HG02642 (cell line): Measurements from ENCODE around the gene ATP2A3.

ENCODE experiments used
- ATAC-seq: cut with Tn5 transposase; IDR thresholded peaks from one replicate; pipeline ENCODE4 v1.9.1; 2021; ENCODE audit warnings: mild to moderate bottlenecking; ENCODE audit not compliant: unreplicated experiment, poor library complexity

Gene ATP2A3

GRCh38 chr17:3915995-3916696, 48.1 kb downstream of the ATP2A3 start, which contains the start of gene P2RX1:
Gene P2RX1, minus strand, starts transcription at chr17:3916465. Its CDS starts 240 bp downstream, at chr17:3916225.
- no peak for ATAC-seq

- ATAC-seq: no peak
Measured at GRCh38 chr17:3915581-3915994, 48.6 kb downstream of the ATP2A3 start.

- ATAC-seq: peak; percentile 56
Measured at GRCh38 chr17:3914312-3914670, 49.9 kb downstream of the ATP2A3 start.

- ATAC-seq: peak; percentile 47
Measured at GRCh38 chr17:3913531-3914311, 50.5 kb downstream of the ATP2A3 start.

- no peak for ATAC-seq
Measured at GRCh38 chr17:3912827-3913226, 51.4 kb downstream of the ATP2A3 start.

- ATAC-seq: peak; percentile 70
Measured at GRCh38 chr17:3911271-3912053, 52.8 kb downstream of the ATP2A3 start.

GRCh38 chr17:3910420-3911270, 53.6 kb downstream of the ATP2A3 start:
- no peak for ATAC-seq

- no peak for ATAC-seq
Measured at GRCh38 chr17:3909257-3909656, 55.0 kb downstream of the ATP2A3 start.

GRCh38 chr17:3907483-3908216, 56.6 kb downstream of the ATP2A3 start:
- no peak for ATAC-seq

- no peak for ATAC-seq
Measured at GRCh38 chr17:3906881-3907280, 57.4 kb downstream of the ATP2A3 start.

GRCh38 chr17:3905017-3905520, 59.2 kb downstream of the ATP2A3 start:
- ATAC-seq: peak; percentile 44

- peak; percentile 18 for ATAC-seq
Measured at GRCh38 chr17:3904501-3904900, 59.7 kb downstream of the ATP2A3 start.

- no peak for ATAC-seq
Measured at GRCh38 chr17:3903881-3904290, 60.4 kb downstream of the ATP2A3 start.

- ATAC-seq: no peak
Measured at GRCh38 chr17:3903051-3903825, 61.0 kb downstream of the ATP2A3 start.

- no peak for ATAC-seq
Measured at GRCh38 chr17:3900646-3901045, 63.6 kb downstream of the ATP2A3 start.

GRCh38 chr17:3897731-3898130, 66.5 kb downstream of the ATP2A3 start:
- ATAC-seq: no peak

GRCh38 chr17:3896968-3897235, 67.3 kb downstream of the ATP2A3 start:
- no peak for ATAC-seq

GRCh38 chr17:3896108-3896967, 67.9 kb downstream of the ATP2A3 start:
- ATAC-seq: no peak
